SK-N-SH (cell line): ENCODE results near the gene DNAJB8. TPM values are rescaled to one million over a fixed set of nuclear protein-coding genes. Genes with fewer than 3 reads are reported as not detected.

Source experiments
- CTCF ChIA-PET: fragments of 300-600, 350-600 bp; formaldehyde crosslinking; extraction: SDS; loops from one replicate; lab custom pipeline; 2021; lab: Yijun Ruan, JAX
- POLR2A ChIA-PET: fragments of 350-600 bp; sonication (Branson Sonifier 250); formaldehyde crosslinking; extraction: SDS; loops from one replicate; lab custom pipeline; 2020; ENCODE audit warnings: antibody characterized with exemption, inconsistent platforms; lab: Yijun Ruan, JAX
- DNase-seq: peaks from one replicate; pipeline ENCODE4 v3.0.0; 2012
- H2AFZ ChIP-seq: fragments of 200-600 bp; sonication (generic); 2 replicates; pipeline ENCODE4 v1.8.1; 2016; ENCODE audit warnings: antibody characterized with exemption, mild to moderate bottlenecking, low read depth
- H3F3A ChIP-seq: fragments of 200-600 bp; sonication (generic); replicated peaks from 2 replicates; pipeline ENCODE3; 2016; ENCODE audit warnings: antibody characterized with exemption, mild to moderate bottlenecking; ENCODE audit not compliant: insufficient read depth
- H3K27ac ChIP-seq, 2 experiments: fragments of 200-500 bp in 1 of 2; fragments of 200-600 bp in 1 of 2; sonication (Bioruptor generic) in 1 of 2; sonication (generic), shearing (Covaris generic) in 1 of 2; 2 replicates each; pipeline versions ENCODE4 v1.5.1 to v1.6.1; 2014 to 2016; ENCODE audit warnings: low read depth in 2 of 2, inconsistent platforms in 1 of 2, low read length in 1 of 2, mild to moderate bottlenecking in 1 of 2, mixed read lengths in 1 of 2
- H3K27me3 ChIP-seq: fragments of 200-600 bp; sonication (generic), shearing (Covaris generic); 2 replicates; pipeline ENCODE4 v1.6.1; 2016; ENCODE audit warnings: mixed run types; ENCODE audit not compliant: insufficient read depth
- H3K36me3 ChIP-seq, 2 experiments: fragments of 200-500 bp in 1 of 2; fragments of 200-600 bp in 1 of 2; sonication (Bioruptor generic) in 1 of 2; sonication (generic) in 1 of 2; replicated peaks in 1 of 2; 2 replicates each; pipeline versions ENCODE3 to v1.5.1; 2014 to 2016; ENCODE audit warnings: low read length in 1 of 2, mild to moderate bottlenecking in 1 of 2; ENCODE audit not compliant: insufficient read depth in 2 of 2, control insufficient read depth in 1 of 2
- H3K4me1 ChIP-seq, 2 experiments: fragments of 200-500 bp in 1 of 2; fragments of 200-600 bp in 1 of 2; sonication (Bioruptor generic) in 1 of 2; sonication (generic), shearing (Covaris generic) in 1 of 2; 2 replicates each; pipeline versions ENCODE4 v1.5.1 to v1.6.1; 2014 to 2016; ENCODE audit warnings: low read depth in 1 of 2, low read length in 1 of 2, mixed run types in 1 of 2; ENCODE audit not compliant: insufficient read depth in 2 of 2, control insufficient read depth in 1 of 2
- H3K4me2 ChIP-seq: fragments of 200-600 bp; sonication (generic), shearing (Covaris generic); 2 replicates; pipeline ENCODE4 v1.6.1; 2017; ENCODE audit warnings: mixed run types
- H3K4me3 ChIP-seq, 2 experiments: fragments of 200-500 bp in 1 of 2; fragments of 200-600 bp in 1 of 2; sonication (Bioruptor generic) in 1 of 2; sonication (generic), shearing (Covaris generic) in 1 of 2; 2 replicates each; pipeline versions ENCODE4 v1.5.1 to v1.8.1; 2014 to 2016; ENCODE audit warnings: low read depth in 2 of 2, inconsistent platforms in 1 of 2, low read length in 1 of 2, mild to moderate bottlenecking in 1 of 2, mixed read lengths in 1 of 2, moderate library complexity in 1 of 2
- H3K79me2 ChIP-seq: fragments of 200-600 bp; sonication (generic); 2 replicates; pipeline ENCODE4 v1.8.1; 2017; ENCODE audit warnings: mild to moderate bottlenecking; ENCODE audit not compliant: insufficient read depth
- H3K9ac ChIP-seq: fragments of 200-600 bp; sonication (generic); 2 replicates; pipeline ENCODE4 v1.6.1; 2017; ENCODE audit warnings: mixed run types
- H3K9me2 ChIP-seq: fragments of 200-600 bp; sonication (generic); 2 replicates; pipeline ENCODE4 v1.6.1; 2017; ENCODE audit warnings: mixed run types
- H3K9me3 ChIP-seq: fragments of 200-600 bp; sonication (generic); 2 replicates; pipeline ENCODE4 v1.6.1; 2017; ENCODE audit warnings: mixed run types, mild to moderate bottlenecking, moderate library complexity
- H4K20me1 ChIP-seq: fragments of 200-600 bp; sonication (generic); 2 replicates; pipeline ENCODE4 v1.6.1; 2017; ENCODE audit warnings: mild to moderate bottlenecking, mixed run types; ENCODE audit not compliant: insufficient read depth
- CHD2 ChIP-seq: fragments of 150-350 bp; IDR thresholded peaks from 2 replicates; pipeline ENCODE4 v1.6.1; 2018; ENCODE audit warnings: low read length; ENCODE audit not compliant: partially characterized antibody
- EP300 ChIP-seq, 2 experiments: IDR thresholded peaks; 2 replicates each; pipeline versions ENCODE4 v1.4.0 to v1.6.1; 2012; ENCODE audit warnings: borderline replicate concordance in 1 of 2, low read depth in 1 of 2, low read length in 1 of 2
- FOSL2 ChIP-seq: IDR thresholded peaks from 2 replicates; pipeline ENCODE4 v1.4.0; 2012; ENCODE audit warnings: low read depth, mild to moderate bottlenecking, moderate library complexity, borderline replicate concordance
- FOXJ3 ChIP-seq: sonication (generic); formaldehyde crosslinking; IDR thresholded peaks from 2 replicates; pipeline ENCODE4 v1.5.1; 2020; ENCODE audit warnings: mild to moderate bottlenecking, missing genetic modification reagents
- FOXM1 ChIP-seq: IDR thresholded peaks from 2 replicates; pipeline ENCODE4 v1.4.0; 2012; ENCODE audit warnings: low read depth, mild to moderate bottlenecking
- IRF3 ChIP-seq: fragments of 150-350 bp; IDR thresholded peaks from 2 replicates; pipeline ENCODE4 v1.6.1; 2016; ENCODE audit warnings: mild to moderate bottlenecking, low read depth, low read length
- JUND ChIP-seq: IDR thresholded peaks from 2 replicates; pipeline ENCODE4 v1.4.0; 2012
- NFIC ChIP-seq: IDR thresholded peaks from 2 replicates; pipeline ENCODE4 v1.4.0; 2012; ENCODE audit warnings: borderline replicate concordance
- NRF1 ChIP-seq: IDR thresholded peaks from 2 replicates; pipeline ENCODE4 v1.6.1; 2012; ENCODE audit warnings: low read depth, mild to moderate bottlenecking, low read length
- PBX3 ChIP-seq: IDR thresholded peaks from 2 replicates; pipeline ENCODE4; 2012
- RXRA ChIP-seq: IDR thresholded peaks from 2 replicates; pipeline ENCODE4 v1.4.0; 2012; ENCODE audit warnings: low read depth, mild to moderate bottlenecking, borderline replicate concordance
- SMC3 ChIP-seq: IDR thresholded peaks from 2 replicates; pipeline ENCODE4 v1.6.1; 2012; ENCODE audit warnings: low read depth, low read length, improper control_type of control experiment
- TAF1 ChIP-seq: IDR thresholded peaks from 2 replicates; pipeline ENCODE4 v1.6.1; 2012; ENCODE audit warnings: low read depth, mild to moderate bottlenecking, low read length, moderate library complexity, borderline replicate concordance
- USF1 ChIP-seq: IDR thresholded peaks from 2 replicates; pipeline ENCODE4 v1.4.0; 2012; ENCODE audit warnings: low read depth, borderline replicate concordance
- WGBS: methylation state at CpG from one replicate; pipeline ENCODE4 v1.1.6; 2017; ENCODE audit warnings: low lambda C conversion rate; 5-methylcytosine and 5-hydroxymethylcytosine counted together
- polyA plus RNA-seq, 3 experiments: library from polyadenylated mRNA; depleted of rRNA; stranded (reverse); fragments of >200 nt; gene quantifications; 2 replicates each; pipeline ENCODE4 v1.2.3, GENCODE V29; 2012
- TF ChIP-seq, protein P1 (sequence below): IDR thresholded peaks from 2 replicates; pipeline ENCODE4 v1.4.0; 2012; ENCODE audit warnings: low read depth

Gene DNAJB8
- polyA plus RNA-seq, 1 of the 3 experiments (the other 2 are of a cell fraction), result not detected

GRCh38 chr3:128502712-128503111 lies 36.0 kb upstream of the DNAJB8 start (continued):
- TF ChIP-seq IRF3 (no peak), FOXJ3 (CRISPR knock-in tag) (no peak), FOXM1 (no peak), CHD2 (no peak), FOSL2 (no peak), TAF1 (no peak), EP300 (IDR thresholded peaks at IDR 0.05; ENCODE audit: borderline replicate concordance in 1 of 2, low read depth in 1 of 2, low read length in 1 of 2) (no peak), USF1 (no peak), NFIC (no peak)
- TF ChIP-seq, protein P1, sequence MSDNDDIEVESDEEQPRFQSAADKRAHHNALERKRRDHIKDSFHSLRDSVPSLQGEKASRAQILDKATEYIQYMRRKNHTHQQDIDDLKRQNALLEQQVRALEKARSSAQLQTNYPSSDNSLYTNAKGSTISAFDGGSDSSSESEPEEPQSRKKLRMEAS, result no peak

GRCh38 chr3:128501431-128501830 lies 34.7 kb upstream of the DNAJB8 start:
- no peaks in the 10 kb centered on the region for H3K9me3 ChIP-seq
- H4K20me1 ChIP-seq, result no peaks in the 10 kb centered on the region
- H3F3A ChIP-seq, result no peaks in the 10 kb centered on the region
- no peak overlapping the region for H2AFZ ChIP-seq
- H3K4me3 ChIP-seq, result no peak overlapping the region
- TF ChIP-seq EP300 (IDR thresholded peaks at IDR 0.05; ENCODE audit: borderline replicate concordance in 1 of 2, low read depth in 1 of 2, low read length in 1 of 2) (no peak), FOXJ3 (CRISPR knock-in tag) (no peak)
- ChIA-PET CTCF (interaction anchor here (0.9 to 1.6 kb wide), 4 partner anchors 75 to 331 kb away, joined by 3 to 5 read pairs (median 4); no protein-coding TSS in a partner anchor), POLR2A (no interaction called here)
- no peak for DNase-seq
- no peaks in the 10 kb centered on the region for H3K79me2 ChIP-seq
- no peaks in the 10 kb centered on the region for H3K9me2 ChIP-seq
- no peak overlapping the region for H3K27ac ChIP-seq
- peaks cover 0 to 16% of the 10 kb centered on the region in 2 experiments; a peak in 1 of 4 replicates for H3K4me1 ChIP-seq
- no peak overlapping the region for H3K9ac ChIP-seq
- 64% methylated on average over 3 of the region's 3 CpGs for WGBS
- no peaks in the 10 kb centered on the region for H3K27me3 ChIP-seq
- no peaks in the 10 kb centered on the region for H3K36me3 ChIP-seq
- H3K4me2 ChIP-seq, result no peak overlapping the region

- Histone ChIP-seq H3K4me2 (no peak overlapping the region), H3K4me3 (no peak overlapping the region), H3K9ac (no peak overlapping the region), H3K27me3 (no peaks in the 10 kb centered on the region), H3K9me3 (no peaks in the 10 kb centered on the region), H3K79me2 (no peaks in the 10 kb centered on the region), H3F3A (no peaks in the 10 kb centered on the region), H3K36me3 (no peaks in the 10 kb centered on the region), H3K9me2 (no peaks in the 10 kb centered on the region), H3K27ac (no peak overlapping the region), H3K4me1 (peaks cover 0 to 24% of the 10 kb centered on the region in 2 experiments; a peak in 1 of 4 replicates), H4K20me1 (no peaks in the 10 kb centered on the region), H2AFZ (no peak overlapping the region)
- TF ChIP-seq SMC3 (no peak), JUND (no peak), PBX3 (no peak), NRF1 (no peak), RXRA (no peak)
- WGBS, result 84% methylated on average over 4 of the region's 4 CpGs
- no peak for DNase-seq
- ChIA-PET CTCF (interaction anchor here (1.4 kb wide), 1 partner anchor 108 kb away, joined by 3 read pairs; no protein-coding TSS in a partner anchor), POLR2A (no interaction called here)
Measured at GRCh38 chr3:128500556-128500955, 33.9 kb upstream of the DNAJB8 start.
